Body of pancreas (tissue), 4 donors: ENCODE data around the gene NEDD4L.

Experiments
- CTCF ChIP-seq, 7 experiments: fragments of 450-650 bp in 4 of 7; fragments of 200-600 bp in 3 of 7; sonication (generic) in 3 of 7; IDR thresholded peaks; one replicate each; pipeline ENCODE4 v1.5.1; 2016 to 2019; ENCODE audit warnings: antibody characterized with exemption in 7 of 7
- POLR2A ChIP-seq, 3 donors: fragments of 450-650 bp; IDR thresholded peaks; one replicate each; pipeline ENCODE4 v1.6.1; 2016; ENCODE audit warnings: antibody characterized with exemption in 3 of 3, mild to moderate bottlenecking in 2 of 3

GRCh38 chr18:58095655-58096054 is 51.6 kb downstream of the NEDD4L start:
- TF ChIP-seq CTCF (IDR thresholded peaks at IDR 0.05) = no peak
- no peak for TF ChIP-seq POLR2A (IDR thresholded peaks at IDR 0.05)
